ENCODE data around the gene SMOC2.

SMOC2 gene

GRCh38 chr6:168581236-168581635, 140.3 kb downstream of the SMOC2 start:
- H3K9ac ChIP-seq (ENCODE audit: low read length) = no peak overlapping the region
- H3K4me3 ChIP-seq (ENCODE audit: low read length) = no peak overlapping the region
- no peaks in the 10 kb centered on the region for H3K4me1 ChIP-seq (ENCODE audit: control insufficient read depth, insufficient read depth, low read length)
- no peak for DNase-seq (ENCODE audit: low read depth)
- peaks cover 14% of the 10 kb centered on the region for H3K27me3 ChIP-seq (replicated peaks; ENCODE audit: control insufficient read depth, insufficient read depth, low read length)
- H3K36me3 ChIP-seq (ENCODE audit: control insufficient read depth, insufficient read depth, low read length, severe bottlenecking) = no peaks in the 10 kb centered on the region
- H3K9me3 ChIP-seq (ENCODE audit: control insufficient read depth, low read length) = no peaks in the 10 kb centered on the region

GRCh38 chr6:168581706-168582105, 140.7 kb downstream of the SMOC2 start:
- no peaks in the 10 kb centered on the region for H3K9me3 ChIP-seq (ENCODE audit: control insufficient read depth, low read length)
- H3K9ac ChIP-seq (ENCODE audit: low read length) = no peak overlapping the region
- H3K4me1 ChIP-seq (ENCODE audit: control insufficient read depth, insufficient read depth, low read length) = no peaks in the 10 kb centered on the region
- no peak for DNase-seq (ENCODE audit: low read depth)
- H3K27me3 ChIP-seq (replicated peaks; ENCODE audit: control insufficient read depth, insufficient read depth, low read length) = peaks cover 14% of the 10 kb centered on the region
- no peak overlapping the region for H3K4me3 ChIP-seq (ENCODE audit: low read length)
- H3K36me3 ChIP-seq (ENCODE audit: control insufficient read depth, insufficient read depth, low read length, severe bottlenecking) = no peaks in the 10 kb centered on the region

GRCh38 chr6:168582571-168582981, 141.6 kb downstream of the SMOC2 start:
- H3K4me3 ChIP-seq (ENCODE audit: low read length) = no peak overlapping the region
- no peak for DNase-seq (ENCODE audit: low read depth)

GRCh38 chr6:168583126-168583525, 142.1 kb downstream of the SMOC2 start:
- Histone ChIP-seq H3K9ac (ENCODE audit: low read length) (no peak overlapping the region), H3K4me3 (ENCODE audit: low read length) (no peak overlapping the region), H3K9me3 (ENCODE audit: control insufficient read depth, low read length) (no peaks in the 10 kb centered on the region), H3K27me3 (replicated peaks; ENCODE audit: control insufficient read depth, insufficient read depth, low read length) (peaks cover 7% of the 10 kb centered on the region), H3K4me1 (ENCODE audit: control insufficient read depth, insufficient read depth, low read length) (no peaks in the 10 kb centered on the region), H3K36me3 (ENCODE audit: control insufficient read depth, insufficient read depth, low read length, severe bottlenecking) (no peaks in the 10 kb centered on the region)
- no peak for DNase-seq (ENCODE audit: low read depth)

More at GRCh38 chr6:168582571-168582981, 141.6 kb downstream of the SMOC2 start:
- Histone ChIP-seq H3K27me3 (replicated peaks; ENCODE audit: control insufficient read depth, insufficient read depth, low read length) (peaks cover 11% of the 10 kb centered on the region), H3K9me3 (ENCODE audit: control insufficient read depth, low read length) (no peaks in the 10 kb centered on the region), H3K4me1 (ENCODE audit: control insufficient read depth, insufficient read depth, low read length) (no peaks in the 10 kb centered on the region), H3K36me3 (ENCODE audit: control insufficient read depth, insufficient read depth, low read length, severe bottlenecking) (no peaks in the 10 kb centered on the region), H3K9ac (ENCODE audit: low read length) (no peak overlapping the region)

GRCh38 chr6:168583821-168584220, 142.8 kb downstream of the SMOC2 start:
- H3K9me3 ChIP-seq (ENCODE audit: control insufficient read depth, low read length) = no peaks in the 10 kb centered on the region
- peaks cover 6% of the 10 kb centered on the region for H3K27me3 ChIP-seq (replicated peaks; ENCODE audit: control insufficient read depth, insufficient read depth, low read length)
- no peak overlapping the region for H3K4me3 ChIP-seq (ENCODE audit: low read length)
- no peak for DNase-seq (ENCODE audit: low read depth)
- no peak overlapping the region for H3K9ac ChIP-seq (ENCODE audit: low read length)
- no peaks in the 10 kb centered on the region for H3K4me1 ChIP-seq (ENCODE audit: control insufficient read depth, insufficient read depth, low read length)
- H3K36me3 ChIP-seq (ENCODE audit: control insufficient read depth, insufficient read depth, low read length, severe bottlenecking) = no peaks in the 10 kb centered on the region

GRCh38 chr6:168584249-168584648, 143.3 kb downstream of the SMOC2 start:
- H3K27me3 ChIP-seq (replicated peaks; ENCODE audit: control insufficient read depth, insufficient read depth, low read length) = peaks cover 6% of the 10 kb centered on the region
- H3K9ac ChIP-seq (ENCODE audit: low read length) = no peak overlapping the region
- no peaks in the 10 kb centered on the region for H3K4me1 ChIP-seq (ENCODE audit: control insufficient read depth, insufficient read depth, low read length)
- no peaks in the 10 kb centered on the region for H3K9me3 ChIP-seq (ENCODE audit: control insufficient read depth, low read length)
- H3K4me3 ChIP-seq (ENCODE audit: low read length) = no peak overlapping the region
- no peaks in the 10 kb centered on the region for H3K36me3 ChIP-seq (ENCODE audit: control insufficient read depth, insufficient read depth, low read length, severe bottlenecking)
- no peak for DNase-seq (ENCODE audit: low read depth)

GRCh38 chr6:168584671-168585070, 143.7 kb downstream of the SMOC2 start:
- Histone ChIP-seq H3K4me1 (ENCODE audit: control insufficient read depth, insufficient read depth, low read length) (no peaks in the 10 kb centered on the region), H3K9ac (ENCODE audit: low read length) (no peak overlapping the region)
- DNase-seq (ENCODE audit: low read depth) = no peak

GRCh38 chr6:168585441-168585840, 144.5 kb downstream of the SMOC2 start:
- DNase-seq (ENCODE audit: low read depth) = no peak
- no peaks in the 10 kb centered on the region for H3K9me3 ChIP-seq (ENCODE audit: control insufficient read depth, low read length)
- H3K9ac ChIP-seq (ENCODE audit: low read length) = no peak overlapping the region
- no peaks in the 10 kb centered on the region for H3K27me3 ChIP-seq (replicated peaks; ENCODE audit: control insufficient read depth, insufficient read depth, low read length)
- no peak overlapping the region for H3K4me3 ChIP-seq (ENCODE audit: low read length)
- H3K4me1 ChIP-seq (ENCODE audit: control insufficient read depth, insufficient read depth, low read length) = no peaks in the 10 kb centered on the region
- no peaks in the 10 kb centered on the region for H3K36me3 ChIP-seq (ENCODE audit: control insufficient read depth, insufficient read depth, low read length, severe bottlenecking)

More at GRCh38 chr6:168584671-168585070, 143.7 kb downstream of the SMOC2 start:
- Histone ChIP-seq H3K27me3 (replicated peaks; ENCODE audit: control insufficient read depth, insufficient read depth, low read length) (peaks cover 5% of the 10 kb centered on the region), H3K36me3 (ENCODE audit: control insufficient read depth, insufficient read depth, low read length, severe bottlenecking) (no peaks in the 10 kb centered on the region), H3K9me3 (ENCODE audit: control insufficient read depth, low read length) (no peaks in the 10 kb centered on the region), H3K4me3 (ENCODE audit: low read length) (no peak overlapping the region)

- Histone ChIP-seq H3K27me3 (replicated peaks; ENCODE audit: control insufficient read depth, insufficient read depth, low read length) (no peaks in the 10 kb centered on the region), H3K9ac (ENCODE audit: low read length) (no peak overlapping the region), H3K4me3 (ENCODE audit: low read length) (no peak overlapping the region), H3K9me3 (ENCODE audit: control insufficient read depth, low read length) (no peaks in the 10 kb centered on the region), H3K4me1 (ENCODE audit: control insufficient read depth, insufficient read depth, low read length) (no peaks in the 10 kb centered on the region), H3K36me3 (ENCODE audit: control insufficient read depth, insufficient read depth, low read length, severe bottlenecking) (no peaks in the 10 kb centered on the region)
- no peak for DNase-seq (ENCODE audit: low read depth)
Observed at GRCh38 chr6:168589275-168589674, 148.3 kb downstream of the SMOC2 start.

GRCh38 chr6:168590406-168590805, 149.4 kb downstream of the SMOC2 start:
- DNase-seq (ENCODE audit: low read depth) = no peak
- no peak overlapping the region for H3K4me3 ChIP-seq (ENCODE audit: low read length)

GRCh38 chr6:168596344-168596743, 155.4 kb downstream of the SMOC2 start:
- H3K9me3 ChIP-seq (ENCODE audit: control insufficient read depth, low read length) = no peaks in the 10 kb centered on the region
- no peak overlapping the region for H3K4me3 ChIP-seq (ENCODE audit: low read length)
- H3K9ac ChIP-seq (ENCODE audit: low read length) = no peak overlapping the region
- peaks cover 4% of the 10 kb centered on the region for H3K36me3 ChIP-seq (ENCODE audit: control insufficient read depth, insufficient read depth, low read length, severe bottlenecking)
- peaks cover 2% of the 10 kb centered on the region for H3K27me3 ChIP-seq (replicated peaks; ENCODE audit: control insufficient read depth, insufficient read depth, low read length)
- H3K4me1 ChIP-seq (ENCODE audit: control insufficient read depth, insufficient read depth, low read length) = no peaks in the 10 kb centered on the region
- DNase-seq (ENCODE audit: low read depth) = no peak

More at GRCh38 chr6:168590406-168590805, 149.4 kb downstream of the SMOC2 start:
- Histone ChIP-seq H3K27me3 (replicated peaks; ENCODE audit: control insufficient read depth, insufficient read depth, low read length) (no peaks in the 10 kb centered on the region), H3K9me3 (ENCODE audit: control insufficient read depth, low read length) (no peaks in the 10 kb centered on the region), H3K4me1 (ENCODE audit: control insufficient read depth, insufficient read depth, low read length) (no peaks in the 10 kb centered on the region), H3K36me3 (ENCODE audit: control insufficient read depth, insufficient read depth, low read length, severe bottlenecking) (no peaks in the 10 kb centered on the region), H3K9ac (ENCODE audit: low read length) (no peak overlapping the region)

- Histone ChIP-seq H3K27me3 (replicated peaks; ENCODE audit: control insufficient read depth, insufficient read depth, low read length) (peaks cover 7% of the 10 kb centered on the region), H3K9ac (ENCODE audit: low read length) (no peak overlapping the region), H3K9me3 (ENCODE audit: control insufficient read depth, low read length) (no peaks in the 10 kb centered on the region), H3K4me1 (ENCODE audit: control insufficient read depth, insufficient read depth, low read length) (no peaks in the 10 kb centered on the region), H3K4me3 (ENCODE audit: low read length) (no peak overlapping the region), H3K36me3 (ENCODE audit: control insufficient read depth, insufficient read depth, low read length, severe bottlenecking) (peaks cover 4% of the 10 kb centered on the region)
- no peak for DNase-seq (ENCODE audit: low read depth)
Observed at GRCh38 chr6:168597471-168597875, 156.5 kb downstream of the SMOC2 start.
